H1 (cell line): Measurements from ENCODE around the gene COL4A2. TPM values are rescaled to one million over a fixed set of nuclear protein-coding genes. Genes with fewer than 3 reads are reported as not detected.

Source experiments
- CTCF ChIA-PET: fragments of 300-600 bp; sonication (Branson Sonifier 250); formaldehyde crosslinking; loops from one replicate; lab custom pipeline; 2021; ENCODE audit not compliant: partially characterized antibody; lab: Charles Lee
- POLR2A ChIA-PET: fragments of 300-600 bp; sonication (Branson Sonifier 250); formaldehyde crosslinking; loops from one replicate; lab custom pipeline; 2021; ENCODE audit warnings: inconsistent platforms; ENCODE audit not compliant: partially characterized antibody; lab: Charles Lee
- DNase-seq, 2 experiments: peaks; one replicate each; pipeline versions ENCODE4 v3.0.0 to v3.0.0-alpha.2; 2010 to 2022; ENCODE audit warnings: low spot score in 2 of 2, low read depth in 1 of 2, mixed read lengths in 1 of 2
- FAIRE-seq: peaks from 2 replicates; lab custom pipeline; 2011; peaks lifted over from hg19 to GRCh38; lab: Jason Lieb, UNC
- H2AFZ ChIP-seq: 2 replicates; pipeline ENCODE4 v1.8.1; 2012; ENCODE audit warnings: low read length, inconsistent platforms
- H2AK5ac ChIP-seq: 2 replicates; pipeline ENCODE4 v1.6.1; 2013; ENCODE audit warnings: low read depth, low read length
- H2BK120ac ChIP-seq: replicated peaks from 2 replicates; pipeline ENCODE3; 2013; ENCODE audit warnings: low read depth, low read length, inconsistent platforms
- H2BK12ac ChIP-seq: 2 replicates; pipeline ENCODE4 v1.6.1; 2013; ENCODE audit warnings: low read depth, low read length
- H2BK15ac ChIP-seq: 2 replicates; pipeline ENCODE4 v1.6.1; 2013; ENCODE audit warnings: low read length
- H2BK20ac ChIP-seq: 2 replicates; pipeline ENCODE4 v1.6.1; 2013; ENCODE audit warnings: low read length
- H2BK5ac ChIP-seq: 2 replicates; pipeline ENCODE4 v1.6.1; 2013; ENCODE audit warnings: low read depth, low read length
- H3K14ac ChIP-seq: 2 replicates; pipeline ENCODE4 v1.6.1; 2013; ENCODE audit warnings: inconsistent platforms; ENCODE audit not compliant: insufficient read length
- H3K18ac ChIP-seq: 2 replicates; pipeline ENCODE4 v1.6.1; 2013; ENCODE audit warnings: low read length; ENCODE audit errors: extremely low read depth
- H3K23ac ChIP-seq: 2 replicates; pipeline ENCODE4 v1.6.1; 2013; ENCODE audit warnings: inconsistent platforms; ENCODE audit not compliant: insufficient read length
- H3K23me2 ChIP-seq: 2 replicates; pipeline ENCODE4 v1.6.1; 2013; ENCODE audit warnings: low read depth, low read length
- H3K27ac ChIP-seq: 2 replicates; pipeline ENCODE4 v1.6.1; 2011; ENCODE audit warnings: low read depth, low read length, inconsistent platforms
- H3K27me3 ChIP-seq, 4 experiments: replicated peaks in 1 of 4; 1 replicate in 1 of 4; 2 replicates in 3 of 4; pipeline versions ENCODE4 v1.6.1 to v1.8.1; 2011 to 2013; ENCODE audit warnings: low read length in 3 of 4, mild to moderate bottlenecking in 3 of 4, inconsistent platforms in 2 of 4, mixed read lengths in 2 of 4, moderate library complexity in 1 of 4; ENCODE audit not compliant: control insufficient read depth in 3 of 4, insufficient read depth in 3 of 4; ENCODE audit errors: extremely low read depth in 1 of 4
- H3K36me3 ChIP-seq, 4 experiments: 2 replicates each; pipeline versions ENCODE4 v1.6.1 to v1.8.1; 2011 to 2013; ENCODE audit warnings: mild to moderate bottlenecking in 4 of 4, low read length in 3 of 4, moderate library complexity in 2 of 4, control low read depth in 1 of 4, inconsistent platforms in 1 of 4; ENCODE audit not compliant: insufficient read depth in 4 of 4, control insufficient read depth in 2 of 4
- H3K4ac ChIP-seq: replicated peaks from 2 replicates; pipeline ENCODE3; 2013; ENCODE audit warnings: low read length, low read depth, mixed read lengths, inconsistent platforms; ENCODE audit not compliant: insufficient read length
- H3K4me1 ChIP-seq, 4 experiments: replicated peaks in 1 of 4; 1 replicate in 1 of 4; 2 replicates in 3 of 4; pipeline versions ENCODE4 v1.6.1 to v1.8.1; 2011 to 2013; ENCODE audit warnings: low read length in 3 of 4, inconsistent platforms in 2 of 4, mixed read lengths in 1 of 4; ENCODE audit not compliant: insufficient read depth in 4 of 4, control insufficient read depth in 3 of 4
- H3K4me2 ChIP-seq, 2 experiments: 2 replicates each; pipeline versions ENCODE4 v1.6.1 to v1.8.1; 2011 to 2013; ENCODE audit warnings: low read depth in 2 of 2, low read length in 2 of 2, control low read depth in 1 of 2, inconsistent platforms in 1 of 2, mild to moderate bottlenecking in 1 of 2; ENCODE audit not compliant: insufficient read depth in 1 of 2
- H3K4me3 ChIP-seq, 4 experiments: fragments of 200-600, 300-600 bp in 1 of 4; sonication (generic), shearing (Covaris generic), sonication (Bioruptor Twin) in 1 of 4; 2 replicates each; pipeline versions ENCODE4 v1.5.1 to v1.8.1; 2011 to 2016; ENCODE audit warnings: low read length in 4 of 4, low read depth in 3 of 4, control low read depth in 2 of 4, inconsistent platforms in 2 of 4, mild to moderate bottlenecking in 2 of 4, mixed read lengths in 1 of 4, moderate library complexity in 1 of 4; ENCODE audit not compliant: insufficient read depth in 2 of 4; ENCODE audit errors: extremely low read depth in 1 of 4
- H3K56ac ChIP-seq: replicated peaks from 2 replicates; pipeline ENCODE3; 2013; ENCODE audit warnings: low read depth, mild to moderate bottlenecking, mixed read lengths, low read length, inconsistent platforms; ENCODE audit not compliant: insufficient read length
- H3K79me1 ChIP-seq: 2 replicates; pipeline ENCODE4 v1.6.1; 2013; ENCODE audit warnings: low read depth, low read length, control low read depth
- H3K79me2 ChIP-seq, 2 experiments: 2 replicates each; pipeline versions ENCODE4 v1.6.1 to v1.8.1; 2012 to 2013; ENCODE audit warnings: low read length in 2 of 2, mild to moderate bottlenecking in 2 of 2, inconsistent platforms in 1 of 2; ENCODE audit not compliant: insufficient read depth in 2 of 2, control insufficient read depth in 1 of 2
- H3K9ac ChIP-seq, 4 experiments: replicated peaks in 1 of 4; 1 replicate in 1 of 4; 2 replicates in 3 of 4; pipeline versions ENCODE4 v1.6.1 to v1.8.1; 2011 to 2013; ENCODE audit warnings: low read depth in 3 of 4, low read length in 3 of 4, control low read depth in 2 of 4, mild to moderate bottlenecking in 2 of 4, moderate library complexity in 2 of 4, inconsistent platforms in 1 of 4; ENCODE audit errors: extremely low read depth in 1 of 4
- H3K9me3 ChIP-seq, 2 experiments: 2 replicates each; pipeline versions ENCODE4 v1.6.1 to v1.8.1; 2012 to 2013; ENCODE audit warnings: mild to moderate bottlenecking in 2 of 2, moderate library complexity in 2 of 2, control low read depth in 1 of 2, inconsistent platforms in 1 of 2, low read depth in 1 of 2, low read length in 1 of 2, mixed read lengths in 1 of 2; ENCODE audit not compliant: insufficient read depth in 2 of 2
- H4K20me1 ChIP-seq, 2 experiments: replicated peaks in 1 of 2; 2 replicates each; pipeline versions ENCODE3 to v1.8.1; 2011 to 2013; ENCODE audit warnings: inconsistent platforms in 2 of 2, low read length in 2 of 2, mild to moderate bottlenecking in 1 of 2; ENCODE audit not compliant: insufficient read depth in 2 of 2, control insufficient read depth in 1 of 2
- H4K5ac ChIP-seq: 2 replicates; pipeline ENCODE4 v1.6.1; 2013; ENCODE audit warnings: low read length, low read depth, mixed read lengths, inconsistent platforms; ENCODE audit not compliant: insufficient read length
- H4K8ac ChIP-seq: 2 replicates; pipeline ENCODE4 v1.8.0; 2013; ENCODE audit warnings: mild to moderate bottlenecking, moderate library complexity, low read length, inconsistent platforms; ENCODE audit not compliant: insufficient read depth; ENCODE audit errors: extremely low read depth
- H4K91ac ChIP-seq: replicated peaks from 2 replicates; pipeline ENCODE3; 2013; ENCODE audit warnings: low read length, mixed read lengths, inconsistent platforms; ENCODE audit not compliant: insufficient read length
- GABPA ChIP-seq: IDR thresholded peaks from 2 replicates; pipeline ENCODE4 v1.6.1; 2011; ENCODE audit warnings: mild to moderate bottlenecking, low read length, moderate library complexity, borderline replicate concordance; ENCODE audit not compliant: insufficient read depth
- RAD21 ChIP-seq, 2 experiments: IDR thresholded peaks in 1 of 2; conservative IDR thresholded peaks in 1 of 2; 2 replicates each; pipeline ENCODE4 v1.6.1; 2011; ENCODE audit warnings: low read depth in 2 of 2, low read length in 2 of 2, improper control_type of control experiment in 1 of 2, inconsistent platforms in 1 of 2, mild to moderate bottlenecking in 1 of 2, moderate library complexity in 1 of 2
- SP2 ChIP-seq: IDR thresholded peaks from 2 replicates; pipeline ENCODE4 v1.6.1; 2012; ENCODE audit warnings: mild to moderate bottlenecking, low read length, inconsistent platforms
- SUZ12 ChIP-seq: fragments of 200-600 bp; sonication (generic); IDR thresholded peaks from 2 replicates; pipeline ENCODE4 v1.6.1; 2012; ENCODE audit warnings: mild to moderate bottlenecking, inconsistent platforms, low read length, moderate library complexity, mixed read lengths
- WGBS, 2 experiments: shearing (Covaris generic) in 1 of 2; methylation state at CpG; one replicate each; pipeline versions ENCODE4 v1.1.6 to v1.1.7; 2013 to 2015; ENCODE audit warnings: low lambda C conversion rate in 2 of 2, mixed read lengths in 2 of 2, inconsistent platforms in 1 of 2, low coverage in 1 of 2, missing lambda C conversion rate in 1 of 2; ENCODE audit not compliant: insufficient replicate concordance in 2 of 2, insufficient coverage in 1 of 2, insufficient read length in 1 of 2; ENCODE audit errors: extremely low coverage in 1 of 2, missing lambda C conversion rate in 1 of 2; 5-methylcytosine and 5-hydroxymethylcytosine counted together
- polyA plus RNA-seq, 7 experiments: library from polyadenylated mRNA; depleted of rRNA in 3 of 7; stranded (reverse) in 5 of 7; unstranded in 2 of 7; fragments of >200 nt in 5 of 7; fragments of 200-250 nt in 2 of 7; gene quantifications; 1 replicate in 5 of 7; 2 replicates in 1 of 7; 4 replicates in 1 of 7; pipeline versions ENCODE4 v1.2.1 to v1.2.3, GENCODE V29; 2011 to 2013; ENCODE audit warnings: missing spikeins in 2 of 7, mixed read lengths in 2 of 7
- total RNA-seq: library from RNA; stranded (reverse); fragmentation: NEBNext Ultra II Directional; extraction: Animal tissue kit (Norgen Biotek cat#: 25700); gene quantifications from 2 replicates; pipeline ENCODE4 v1.2.1, GENCODE V29; 2021

COL4A2 gene
- total and polyA plus RNA-seq, 2 of the 8 experiments (the other 6 are each of a cell fraction or from before 2014, with no cell fraction given): 80.4 to 87.3 TPM

DNA sequence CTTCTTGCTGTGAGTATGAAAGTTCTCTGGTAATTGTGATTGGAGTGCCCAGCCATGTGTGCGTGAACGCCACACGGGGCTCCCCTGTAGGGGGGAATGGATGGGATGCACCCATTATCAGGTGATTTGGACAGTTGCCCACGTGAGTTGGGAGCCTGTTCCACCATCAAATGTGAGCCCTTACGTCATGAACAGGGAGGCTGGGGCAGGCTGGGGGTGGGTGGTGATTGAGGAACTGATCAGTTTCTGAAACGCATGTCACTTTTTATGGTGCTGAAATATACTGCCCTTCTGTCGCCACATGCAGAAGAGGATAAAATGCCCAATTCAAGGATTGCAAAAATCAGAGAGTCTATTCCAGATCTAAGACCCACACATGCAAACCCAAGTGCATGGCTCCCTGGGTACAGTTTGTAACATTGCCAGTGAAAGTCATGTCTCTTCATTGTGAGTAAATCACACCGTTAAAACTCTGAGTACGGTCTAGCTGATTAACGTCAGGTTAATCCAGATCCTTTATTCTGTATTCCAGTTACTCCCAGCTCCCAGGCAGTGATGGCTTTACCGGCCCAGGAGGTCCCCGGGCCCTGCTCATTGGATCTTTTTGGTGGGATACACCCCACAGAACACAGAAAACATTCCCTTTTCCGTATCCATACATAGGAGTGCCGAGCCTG lies 164.2 kb downstream of the COL4A2 start:
- no peak overlapping the region for H2BK12ac ChIP-seq
- WGBS, 2 experiments: 83% methylated on average over 14 of the region's 14 CpGs; no CpG with 5 or more reads in 1 of the 2 experiments
- H4K5ac ChIP-seq: no peak overlapping the region
- H3K4me1 ChIP-seq: peaks cover 0 to 3% (median under 1%) of the 10 kb centered on the region in 4 experiments; a peak in 3 of 7 replicates
- H3K4me3 ChIP-seq: no peak overlapping the region
- DNase-seq: no peak
- no peak overlapping the region for H2BK15ac ChIP-seq
- H3K4me2 ChIP-seq: no peak overlapping the region
- H4K20me1 ChIP-seq: peaks cover 0 to 5% of the 10 kb centered on the region in 2 experiments
- H3K79me1 ChIP-seq: no peaks in the 10 kb centered on the region
- 0 out of 2 replicates have a peak, but pooled peaks cover 2% of the 10 kb centered on the region for H3K23me2 ChIP-seq
- no peak overlapping the region for H3K9ac ChIP-seq
- no peak overlapping the region for H3K18ac ChIP-seq
- no peak overlapping the region for H3K14ac ChIP-seq
- FAIRE-seq: no peak
- H3K27me3 ChIP-seq: no peaks in the 10 kb centered on the region
- H2AK5ac ChIP-seq: no peak overlapping the region
- H3K36me3 ChIP-seq: peaks cover 6 to 20% (median 12%) of the 10 kb centered on the region in 4 experiments; a peak in 6 of 8 replicates
- no peak overlapping the region for H3K56ac ChIP-seq
- H2BK120ac ChIP-seq: no peak overlapping the region
- H3K9me3 ChIP-seq: no peaks in the 10 kb centered on the region; a peak in 1 of 4 replicates
- no peak overlapping the region for H3K27ac ChIP-seq
- POLR2A ChIA-PET: no interaction called here
- H3K23ac ChIP-seq: no peak overlapping the region
- H3K79me2 ChIP-seq: no peaks in the 10 kb centered on the region
- H2BK5ac ChIP-seq: no peak overlapping the region
- no peak overlapping the region for H2AFZ ChIP-seq
- H4K91ac ChIP-seq: no peak overlapping the region
- no peak overlapping the region for H3K4ac ChIP-seq
- no peak overlapping the region for H2BK20ac ChIP-seq
- CTCF ChIA-PET: interaction anchor here (0.6 kb wide), 1 partner anchor 16 kb away, joined by 4 read pairs; no protein-coding TSS in a partner anchor
- TF ChIP-seq RAD21 (IDR thresholded peaks at IDR 0.05 in 1 of 2, conservative IDR thresholded peaks at IDR 0.05 in 1 of 2; ENCODE audit: low read depth in 2 of 2, low read length in 2 of 2): no peak
- no peak for TF ChIP-seq GABPA
- no peak for TF ChIP-seq SP2
- no peak for TF ChIP-seq SUZ12
- H4K8ac ChIP-seq: no peak overlapping the region
